Duodenal mucosa (tissue), 2 donors: ENCODE measurements around the gene CACUL1.
"Not testable (repeated sequence)": the region's sequence is repeated elsewhere in the genome, so short reads cannot be mapped to it uniquely, and the experiment has no call there.

Experiments used
- H3K27ac ChIP-seq: one replicate; pipeline ENCODE4 v1.7.0; 2013; ENCODE audit warnings: low read depth, low read length
- H3K27me3 ChIP-seq, 2 donors: one replicate each; pipeline ENCODE4 v1.7.0; 2013; ENCODE audit warnings: low read length in 2 of 2, control low read depth in 1 of 2; ENCODE audit not compliant: insufficient read depth in 2 of 2, control insufficient read depth in 1 of 2
- H3K36me3 ChIP-seq, 2 donors: one replicate each; pipeline ENCODE4 v1.7.0; 2013; ENCODE audit warnings: low read length in 2 of 2, control low read depth in 1 of 2; ENCODE audit not compliant: insufficient read depth in 2 of 2, control insufficient read depth in 1 of 2
- H3K4me1 ChIP-seq, 2 donors: one replicate each; pipeline ENCODE4 v1.7.0; 2013; ENCODE audit warnings: low read length in 2 of 2, control low read depth in 1 of 2; ENCODE audit not compliant: insufficient read depth in 2 of 2, control insufficient read depth in 1 of 2
- H3K4me3 ChIP-seq, 2 donors: one replicate each; pipeline ENCODE4 v1.7.0; 2013; ENCODE audit warnings: low read length in 2 of 2, low read depth in 1 of 2
- H3K9ac ChIP-seq, 2 donors: one replicate each; pipeline ENCODE4 v1.7.0; 2013; ENCODE audit warnings: low read length in 2 of 2, low read depth in 1 of 2
- H3K9me3 ChIP-seq, 2 donors: one replicate each; pipeline ENCODE4 v1.7.0; 2013; ENCODE audit warnings: low read length in 2 of 2, control low read depth in 1 of 2; ENCODE audit not compliant: control insufficient read depth in 1 of 2

CACUL1 gene

GRCh38 chr10:118785551-118785950 lies 30.8 kb upstream of the CACUL1 start:
- Histone ChIP-seq H3K9me3 (no peaks in the 10 kb centered on the region), H3K27me3 (no peaks in the 10 kb centered on the region), H3K4me3 (no peak overlapping the region), H3K9ac (no peak overlapping the region), H3K27ac (no peak overlapping the region), H3K36me3 (no peaks in the 10 kb centered on the region), H3K4me1 (no peaks in the 10 kb centered on the region)

GRCh38 chr10:118783776-118784545 lies 29.2 kb upstream of the CACUL1 start:
- Histone ChIP-seq H3K9me3 (no peaks in the 10 kb centered on the region), H3K27me3 (no peaks in the 10 kb centered on the region), H3K4me1 (no peaks in the 10 kb centered on the region), H3K4me3 (no peak overlapping the region), H3K9ac (no peak overlapping the region), H3K36me3 (no peaks in the 10 kb centered on the region), H3K27ac (no peak overlapping the region)

GRCh38 chr10:118782916-118783465 lies 28.2 kb upstream of the CACUL1 start:
- not testable (repeated sequence) for H3K9me3 ChIP-seq, H3K27ac ChIP-seq, H3K4me1 ChIP-seq, H3K27me3 ChIP-seq, H3K36me3 ChIP-seq, H3K9ac ChIP-seq, H3K4me3 ChIP-seq

GRCh38 chr10:118781541-118781940 lies 26.8 kb upstream of the CACUL1 start:
- no peak overlapping the region for H3K9ac ChIP-seq

GRCh38 chr10:118778727-118779126 lies 24.0 kb upstream of the CACUL1 start:
- no peaks in the 10 kb centered on the region for H3K4me1 ChIP-seq
- H3K36me3 ChIP-seq, result no peaks in the 10 kb centered on the region
- no peak overlapping the region for H3K9ac ChIP-seq
- peaks cover 0 to 6% of the 10 kb centered on the region in 2 donors for H3K9me3 ChIP-seq
- H3K4me3 ChIP-seq, result no peak overlapping the region
- H3K27me3 ChIP-seq, result no peaks in the 10 kb centered on the region
- no peak overlapping the region for H3K27ac ChIP-seq

More at GRCh38 chr10:118781541-118781940, 26.8 kb upstream of the CACUL1 start:
- H3K9me3 ChIP-seq, result peaks cover 0 to 6% of the 10 kb centered on the region in 2 donors
- H3K27ac ChIP-seq, result no peak overlapping the region
- no peak overlapping the region for H3K4me3 ChIP-seq
- no peaks in the 10 kb centered on the region for H3K36me3 ChIP-seq
- no peaks in the 10 kb centered on the region for H3K27me3 ChIP-seq
- no peaks in the 10 kb centered on the region for H3K4me1 ChIP-seq

- Histone ChIP-seq H3K4me1 (no peaks in the 10 kb centered on the region), H3K27ac (no peak overlapping the region), H3K36me3 (no peaks in the 10 kb centered on the region), H3K9ac (no peak overlapping the region), H3K4me3 (no peak overlapping the region), H3K9me3 (peaks cover 0 to 6% of the 10 kb centered on the region in 2 donors), H3K27me3 (no peaks in the 10 kb centered on the region)
These were observed 22.2 kb upstream of the CACUL1 start for GRCh38 chr10:118776960-118777359.

- Histone ChIP-seq H3K4me3 (no peak overlapping the region), H3K9ac (no peak overlapping the region), H3K27me3 (no peaks in the 10 kb centered on the region), H3K4me1 (no peaks in the 10 kb centered on the region), H3K36me3 (no peaks in the 10 kb centered on the region), H3K27ac (no peak overlapping the region), H3K9me3 (peaks cover 0 to 6% of the 10 kb centered on the region in 2 donors)
These were observed 21.3 kb upstream of the CACUL1 start for GRCh38 chr10:118776033-118776432.

GRCh38 chr10:118775478-118775877 lies 20.7 kb upstream of the CACUL1 start:
- no peak overlapping the region for H3K4me3 ChIP-seq
- H3K36me3 ChIP-seq, result no peaks in the 10 kb centered on the region
- peaks cover 0 to 6% of the 10 kb centered on the region in 2 donors for H3K9me3 ChIP-seq
- H3K27me3 ChIP-seq, result no peaks in the 10 kb centered on the region
- H3K27ac ChIP-seq, result no peak overlapping the region
- no peaks in the 10 kb centered on the region for H3K4me1 ChIP-seq
- no peak overlapping the region for H3K9ac ChIP-seq

- Histone ChIP-seq H3K4me3 (no peak overlapping the region), H3K9me3 (peaks cover 0 to 6% of the 10 kb centered on the region in 2 donors), H3K4me1 (no peaks in the 10 kb centered on the region), H3K36me3 (no peaks in the 10 kb centered on the region), H3K27ac (no peak overlapping the region), H3K9ac (no peak overlapping the region), H3K27me3 (no peaks in the 10 kb centered on the region)
These were observed 18.3 kb upstream of the CACUL1 start for GRCh38 chr10:118773041-118773440.

GRCh38 chr10:118771976-118772375 lies 17.2 kb upstream of the CACUL1 start:
- no peak overlapping the region for H3K27ac ChIP-seq
- no peaks in the 10 kb centered on the region for H3K36me3 ChIP-seq
- no peaks in the 10 kb centered on the region for H3K27me3 ChIP-seq
- H3K9ac ChIP-seq, result no peak overlapping the region
- no peaks in the 10 kb centered on the region for H3K4me1 ChIP-seq
- no peak overlapping the region for H3K4me3 ChIP-seq
- H3K9me3 ChIP-seq, result peaks cover 0 to 4% of the 10 kb centered on the region in 2 donors
